SK-N-SH treated with all-trans-retinoic acid at 6 μM for 48 hours (cell line): ENCODE measurements around the gene ENO3.

ENCODE experiments used
- PATZ1 ChIP-seq: fragments of 250-450 bp; sonication (Bioruptor Pico); IDR thresholded peaks from 2 replicates; pipeline ENCODE4 v1.8.0; 2020; ENCODE audit warnings: mild to moderate bottlenecking, moderate library complexity, borderline replicate concordance
- ZC3H10 ChIP-seq: fragments of 250-450 bp; sonication (Bioruptor Pico); IDR thresholded peaks from 2 replicates; pipeline ENCODE4 v1.5.1; 2021; ENCODE audit warnings: mild to moderate bottlenecking, moderate library complexity
- ZFP3 ChIP-seq: fragments of 250-450 bp; sonication (Bioruptor Pico); IDR thresholded peaks from 2 replicates; pipeline ENCODE4 v1.5.0; 2020; ENCODE audit warnings: mild to moderate bottlenecking, moderate library complexity
- ZNF8 ChIP-seq: fragments of 450-650 bp; formaldehyde crosslinking; IDR thresholded peaks from 2 replicates; pipeline ENCODE4 v1.5.0; 2020; ENCODE audit warnings: mild to moderate bottlenecking, moderate library complexity
- TF ChIP-seq, protein P1 (sequence below): fragments of 250-450 bp; sonication (Bioruptor Pico); IDR thresholded peaks from 2 replicates; pipeline ENCODE4 v1.5.1; 2021; ENCODE audit warnings: mild to moderate bottlenecking, moderate library complexity
- TF ChIP-seq, protein P2 (sequence below): fragments of 250-450 bp; sonication (Bioruptor Pico); IDR thresholded peaks from 2 replicates; pipeline ENCODE4 v1.5.0; 2020; ENCODE audit warnings: mild to moderate bottlenecking, moderate library complexity

DNA sequence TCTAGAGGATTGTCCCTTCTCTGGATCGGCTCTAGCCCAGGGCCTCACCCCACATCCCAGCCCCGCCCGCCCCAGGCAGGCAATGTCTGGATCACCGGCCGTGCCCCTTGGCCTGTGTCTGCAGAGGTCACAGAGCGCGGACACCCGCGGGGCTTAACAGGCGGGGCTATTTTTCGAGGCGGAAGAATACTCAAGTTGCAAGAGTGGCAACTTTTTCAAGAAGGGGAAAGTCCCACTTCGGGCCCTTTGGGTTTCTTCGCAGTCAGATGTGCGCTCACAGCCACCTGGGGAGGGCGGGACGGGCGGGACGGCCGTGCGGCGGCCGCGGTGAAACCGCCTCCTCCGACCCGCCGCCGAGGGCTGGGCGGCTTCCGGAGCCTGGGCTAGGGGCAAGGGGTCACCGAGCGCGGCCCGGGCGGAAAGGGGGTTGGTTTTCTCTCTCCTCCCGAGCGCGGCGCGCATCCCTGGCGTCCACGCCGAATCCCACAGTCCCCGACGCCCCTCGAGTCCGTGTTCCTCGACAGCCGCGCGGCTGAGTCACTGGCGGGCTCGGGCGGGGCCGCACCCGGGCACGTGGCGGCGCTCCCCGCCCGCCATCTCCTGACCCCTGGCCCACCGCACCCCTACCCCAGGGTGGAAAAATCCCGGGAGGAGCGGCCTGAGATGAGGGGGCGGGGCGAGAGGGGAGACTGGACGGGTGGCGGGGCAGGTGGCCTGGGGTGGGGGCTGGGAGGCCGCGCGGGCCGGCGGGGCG is 1.4 kb upstream of the ENO3 start:
- no peak for TF ChIP-seq PATZ1 (CRISPR knock-in tag)
- TF ChIP-seq, protein P1, sequence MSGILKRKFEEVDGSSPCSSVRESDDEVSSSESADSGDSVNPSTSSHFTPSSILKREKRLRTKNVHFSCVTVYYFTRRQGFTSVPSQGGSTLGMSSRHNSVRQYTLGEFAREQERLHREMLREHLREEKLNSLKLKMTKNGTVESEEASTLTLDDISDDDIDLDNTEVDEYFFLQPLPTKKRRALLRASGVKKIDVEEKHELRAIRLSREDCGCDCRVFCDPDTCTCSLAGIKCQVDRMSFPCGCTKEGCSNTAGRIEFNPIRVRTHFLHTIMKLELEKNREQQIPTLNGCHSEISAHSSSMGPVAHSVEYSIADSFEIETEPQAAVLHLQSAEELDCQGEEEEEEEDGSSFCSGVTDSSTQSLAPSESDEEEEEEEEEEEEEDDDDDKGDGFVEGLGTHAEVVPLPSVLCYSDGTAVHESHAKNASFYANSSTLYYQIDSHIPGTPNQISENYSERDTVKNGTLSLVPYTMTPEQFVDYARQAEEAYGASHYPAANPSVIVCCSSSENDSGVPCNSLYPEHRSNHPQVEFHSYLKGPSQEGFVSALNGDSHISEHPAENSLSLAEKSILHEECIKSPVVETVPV (CRISPR knock-in tag), result no peak
- TF ChIP-seq ZC3H10 (CRISPR knock-in tag), result no peak
- TF ChIP-seq ZFP3 (CRISPR knock-in tag), result no peak
- TF ChIP-seq ZNF8 (CRISPR knock-in tag), result no peak
- TF ChIP-seq, protein P2, sequence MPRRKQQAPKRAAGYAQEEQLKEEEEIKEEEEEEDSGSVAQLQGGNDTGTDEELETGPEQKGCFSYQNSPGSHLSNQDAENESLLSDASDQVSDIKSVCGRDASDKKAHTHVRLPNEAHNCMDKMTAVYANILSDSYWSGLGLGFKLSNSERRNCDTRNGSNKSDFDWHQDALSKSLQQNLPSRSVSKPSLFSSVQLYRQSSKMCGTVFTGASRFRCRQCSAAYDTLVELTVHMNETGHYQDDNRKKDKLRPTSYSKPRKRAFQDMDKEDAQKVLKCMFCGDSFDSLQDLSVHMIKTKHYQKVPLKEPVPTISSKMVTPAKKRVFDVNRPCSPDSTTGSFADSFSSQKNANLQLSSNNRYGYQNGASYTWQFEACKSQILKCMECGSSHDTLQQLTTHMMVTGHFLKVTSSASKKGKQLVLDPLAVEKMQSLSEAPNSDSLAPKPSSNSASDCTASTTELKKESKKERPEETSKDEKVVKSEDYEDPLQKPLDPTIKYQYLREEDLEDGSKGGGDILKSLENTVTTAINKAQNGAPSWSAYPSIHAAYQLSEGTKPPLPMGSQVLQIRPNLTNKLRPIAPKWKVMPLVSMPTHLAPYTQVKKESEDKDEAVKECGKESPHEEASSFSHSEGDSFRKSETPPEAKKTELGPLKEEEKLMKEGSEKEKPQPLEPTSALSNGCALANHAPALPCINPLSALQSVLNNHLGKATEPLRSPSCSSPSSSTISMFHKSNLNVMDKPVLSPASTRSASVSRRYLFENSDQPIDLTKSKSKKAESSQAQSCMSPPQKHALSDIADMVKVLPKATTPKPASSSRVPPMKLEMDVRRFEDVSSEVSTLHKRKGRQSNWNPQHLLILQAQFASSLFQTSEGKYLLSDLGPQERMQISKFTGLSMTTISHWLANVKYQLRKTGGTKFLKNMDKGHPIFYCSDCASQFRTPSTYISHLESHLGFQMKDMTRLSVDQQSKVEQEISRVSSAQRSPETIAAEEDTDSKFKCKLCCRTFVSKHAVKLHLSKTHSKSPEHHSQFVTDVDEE (CRISPR knock-in tag), result no peak
